ENCODE data around the gene ARIH1. TPM values are rescaled to one million over a fixed set of nuclear protein-coding genes. Genes with fewer than 3 reads are reported as not detected.
"Not testable (repeated sequence)": the region's sequence is repeated elsewhere in the genome, so short reads cannot be mapped to it uniquely, and the experiment has no call there.

Gene ARIH1
- total and polyA plus RNA-seq, 2 of the 4 experiments (the other 2 are of a cell fraction), result 24.0 to 41.2 TPM

DNA sequence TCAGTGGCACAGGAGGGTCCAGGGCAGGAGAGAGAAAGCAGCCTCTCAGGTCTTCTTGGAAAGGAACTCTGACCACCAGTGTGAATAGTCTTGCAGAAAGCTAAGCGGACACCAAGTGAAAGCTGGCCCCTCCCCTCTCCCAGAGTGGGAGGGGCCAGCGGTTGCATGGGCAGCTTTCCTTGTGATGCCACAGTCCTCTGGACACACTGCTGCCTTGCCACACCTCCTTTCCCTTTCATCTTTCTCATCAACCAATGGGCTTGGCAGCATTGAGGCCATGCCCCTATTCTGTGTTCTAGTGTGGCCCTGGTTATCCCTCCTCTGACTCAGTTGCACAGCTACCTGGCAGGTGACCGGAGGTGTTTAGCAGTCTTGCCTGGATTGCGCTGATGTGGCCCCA is 130.7 kb downstream of the ARIH1 start:
- Histone ChIP-seq H2AK9ac (replicated peaks; ENCODE audit: low read depth, low read length, poor library complexity) (no peak overlapping the region), H4K5ac (ENCODE audit: low read depth, low read length) (no peak overlapping the region), H2BK120ac (ENCODE audit: low read depth, low read length) (no peak overlapping the region), H2BK15ac (ENCODE audit: low read depth, low read length) (no peak overlapping the region), H2BK5ac (ENCODE audit: low read depth, low read length, poor library complexity, severe bottlenecking) (no peak overlapping the region), H4K91ac (ENCODE audit: insufficient read depth, low read depth, low read length) (no peak overlapping the region), H2AFZ (replicated peaks; ENCODE audit: low read length, poor library complexity) (no peak overlapping the region), H3K56ac (ENCODE audit: extremely low read depth, insufficient read depth, low read length) (no peak overlapping the region), H3K14ac (replicated peaks; ENCODE audit: low read depth, low read length) (no peak overlapping the region), H2BK20ac (ENCODE audit: low read depth, low read length) (no peak overlapping the region), H3K23ac (ENCODE audit: low read depth, low read length) (no peak overlapping the region), H3K27me3 (ENCODE audit: control insufficient read depth, insufficient read depth, low read length) (peaks cover 4% of the 10 kb centered on the region; the same call in 1 of the 2 replicates), H3K4me1 (ENCODE audit: control insufficient read depth, insufficient read depth, low read length) (no peaks in the 10 kb centered on the region), H3K4ac (ENCODE audit: low read depth, low read length) (no peak overlapping the region), H2AK5ac (ENCODE audit: low read depth, low read length) (no peak overlapping the region), H4K8ac (ENCODE audit: low read depth in 2 of 2, low read length in 2 of 2) (no peak overlapping the region), H3K18ac (ENCODE audit: low read depth, low read length) (no peak overlapping the region), H3K36me3 (ENCODE audit: control insufficient read depth, insufficient read depth, low read length) (no peaks in the 10 kb centered on the region), H3K4me3 (ENCODE audit: insufficient read depth, low read depth, low read length) (no peak overlapping the region), H3K9ac (ENCODE audit: low read depth, low read length) (no peak overlapping the region), H3K27ac (ENCODE audit: insufficient read depth, low read length) (no peak overlapping the region), H4K20me1 (ENCODE audit: insufficient read depth, low read length) (no peaks in the 10 kb centered on the region), H3K9me1 (ENCODE audit: insufficient read depth, low read length) (no peaks in the 10 kb centered on the region), H3K4me2 (ENCODE audit: low read depth, low read length) (no peak overlapping the region), H3K9me3 (ENCODE audit: control insufficient read depth, insufficient read depth, low read length) (no peaks in the 10 kb centered on the region), H3K79me1 (ENCODE audit: low read depth in 1 of 2, low read length in 2 of 2) (no peaks in the 10 kb centered on the region)
- ATAC-seq (ENCODE audit: low read depth) (no peak), DNase-seq (no peak)
- in situ Hi-C loops (cut with MboI; ENCODE audit: low sequenced_read_pairs) (no loop called here), dilution Hi-C loops (cut with HindIII; ENCODE audit: low sequenced_read_pairs, unreplicated experiment) (no loop called here), intact Hi-C loops (cut with micrococcal nuclease) (no loop called here)
- ChIA-PET CTCF (no interaction called here), POLR2A (ENCODE audit: unreplicated experiment) (no interaction called here)
- WGBS, 2 experiments (ENCODE audit: extremely low coverage in 2 of 2, insufficient read length in 1 of 2), result 100% methylated on average over 2 of the region's 4 CpGs; no CpG with 5 or more reads in 1 of the 2 experiments
- no TSS peak for BruUV-seq (replicated peaks)
- TF ChIP-seq RCOR1 (IDR thresholded peaks at IDR 0.05; ENCODE audit: insufficient replicate concordance, low read length), result no peak
- no peak for TF ChIP-seq CEBPB (IDR thresholded peaks at IDR 0.05; ENCODE audit: low read depth, low read length)
- TF ChIP-seq POLR2A (IDR thresholded peaks at IDR 0.05; ENCODE audit: low read depth, low read length), result no peak
- TF ChIP-seq CHD1 (IDR thresholded peaks at IDR 0.05; ENCODE audit: low read depth, low read length), result no peak
- TF ChIP-seq FOS (IDR thresholded peaks at IDR 0.05; ENCODE audit: low read depth, low read length), result no peak

DNA sequence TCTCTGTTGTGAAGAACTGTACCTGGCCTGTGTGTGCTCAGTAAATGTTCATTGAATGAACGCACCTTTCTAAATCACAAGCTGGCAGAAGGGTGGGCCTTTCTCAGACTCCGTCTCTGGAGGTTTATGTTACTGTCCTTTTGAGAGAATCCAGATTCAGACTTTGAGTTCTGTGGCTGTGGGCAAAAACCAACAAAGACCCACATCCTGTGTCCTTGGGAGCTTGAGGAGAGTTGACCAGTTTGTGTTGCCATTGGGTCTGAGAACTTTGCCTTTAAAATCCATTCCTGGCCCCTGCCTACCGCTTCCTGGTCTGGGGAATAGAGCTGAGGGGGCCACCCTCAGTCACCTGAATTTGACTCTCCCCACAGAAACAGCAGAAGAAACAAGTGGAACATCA is 134.0 kb downstream of the ARIH1 start:
- H3K4ac ChIP-seq (ENCODE audit: low read depth, low read length); H3K18ac ChIP-seq (ENCODE audit: low read depth, low read length); H4K20me1 ChIP-seq (ENCODE audit: insufficient read depth, low read length); H4K91ac ChIP-seq (ENCODE audit: insufficient read depth, low read depth, low read length); H2AFZ ChIP-seq (replicated peaks; ENCODE audit: low read length, poor library complexity); H3K9me1 ChIP-seq (ENCODE audit: insufficient read depth, low read length); H3K27me3 ChIP-seq (ENCODE audit: control insufficient read depth, insufficient read depth, low read length); dilution Hi-C loops (cut with HindIII; ENCODE audit: low sequenced_read_pairs, unreplicated experiment); H3K9me3 ChIP-seq (ENCODE audit: control insufficient read depth, insufficient read depth, low read length); H3K9ac ChIP-seq (ENCODE audit: low read depth, low read length); H3K14ac ChIP-seq (replicated peaks; ENCODE audit: low read depth, low read length); H3K4me1 ChIP-seq (ENCODE audit: control insufficient read depth, insufficient read depth, low read length); H2AK5ac ChIP-seq (ENCODE audit: low read depth, low read length); POLR2A ChIA-PET (ENCODE audit: unreplicated experiment); intact Hi-C loops (cut with micrococcal nuclease); ATAC-seq (ENCODE audit: low read depth); H2BK20ac ChIP-seq (ENCODE audit: low read depth, low read length); H4K5ac ChIP-seq (ENCODE audit: low read depth, low read length); H4K8ac ChIP-seq (ENCODE audit: low read depth in 2 of 2, low read length in 2 of 2); H3K79me1 ChIP-seq (ENCODE audit: low read depth in 1 of 2, low read length in 2 of 2); H2BK15ac ChIP-seq (ENCODE audit: low read depth, low read length); H3K27ac ChIP-seq (ENCODE audit: insufficient read depth, low read length); BruUV-seq (replicated peaks); H3K4me2 ChIP-seq (ENCODE audit: low read depth, low read length); in situ Hi-C loops (cut with MboI; ENCODE audit: low sequenced_read_pairs); H3K4me3 ChIP-seq (ENCODE audit: insufficient read depth, low read depth, low read length); H3K36me3 ChIP-seq (ENCODE audit: control insufficient read depth, insufficient read depth, low read length); H3K23ac ChIP-seq (ENCODE audit: low read depth, low read length); H2AK9ac ChIP-seq (replicated peaks; ENCODE audit: low read depth, low read length, poor library complexity); CTCF ChIA-PET; H2BK120ac ChIP-seq (ENCODE audit: low read depth, low read length); DNase-seq; H2BK5ac ChIP-seq (ENCODE audit: low read depth, low read length, poor library complexity, severe bottlenecking); H3K56ac ChIP-seq (ENCODE audit: extremely low read depth, insufficient read depth, low read length): not testable (repeated sequence)
- WGBS, 2 experiments (ENCODE audit: extremely low coverage in 2 of 2, insufficient read length in 1 of 2), result no CpG with 5 or more reads among the region's 3 CpGs

All from IMR-90 (cell line).